Lower leg skin (tissue), 4 donors: ENCODE measurements around the gene CAPN1. TPM values are rescaled to one million over a fixed set of nuclear protein-coding genes. Genes with fewer than 3 reads are reported as not detected.

Experiments
- DNase-seq, 2 donors: peaks; one replicate each; pipeline ENCODE4 v3.0.0-alpha.2; 2019; ENCODE audit warnings: low spot score in 2 of 2
- H3K4me3 ChIP-seq: fragments of 200-600 bp; sonication (generic); 2 replicates; pipeline ENCODE4 v1.5.1; 2017; ENCODE audit warnings: mild to moderate bottlenecking, low read depth; ENCODE audit not compliant: poor library complexity, severe bottlenecking
- CTCF ChIP-seq, 3 donors: fragments of 450-650 bp; IDR thresholded peaks; one replicate each; pipeline ENCODE4 v1.5.1; 2016; ENCODE audit warnings: antibody characterized with exemption in 3 of 3, mild to moderate bottlenecking in 3 of 3, moderate library complexity in 2 of 3
- POLR2A ChIP-seq, 2 donors: fragments of 450-650 bp; IDR thresholded peaks; one replicate each; pipeline ENCODE4 v1.6.1; 2016 to 2017; ENCODE audit warnings: antibody characterized with exemption in 2 of 2, mild to moderate bottlenecking in 1 of 2, moderate library complexity in 1 of 2
- WGBS, 2 donors: methylation state at CpG; one replicate each; pipeline ENCODE4 v1.1.5; 2018; 5-methylcytosine and 5-hydroxymethylcytosine counted together
- intact Hi-C: fragments of 100-400 bp; cut with DNase I; formaldehyde crosslinking; loops from one replicate; pipeline ENCODE4 v1.15.0; 2023; ENCODE audit warnings: low total_unique reads
- total RNA-seq, 4 donors: library from RNA; depleted of rRNA; stranded (reverse); fragments of >200 nt; gene quantifications; one replicate each; pipeline ENCODE4 v1.1.0, GENCODE V29; 2016

The CAPN1 gene
- total RNA-seq, 4 donors from 2014 or later: 284 to 464 (median 363) TPM

- 76 to 80% methylated on average over 13 of the region's 13 CpGs for WGBS, 2 donors
- intact Hi-C loops: no loop called here
Observed at GRCh38 chr11:65208785-65209710, 27.3 kb downstream of the CAPN1 start.

GRCh38 chr11:65209711-65210360 lies 28.1 kb downstream of the CAPN1 start:
- 91 to 92% methylated on average over 20 of the region's 20 CpGs for WGBS, 2 donors
- DNase-seq: peak in 1 of 2 donors; percentile 81
- TF ChIP-seq POLR2A (IDR thresholded peaks at IDR 0.05) (no peak), CTCF (IDR thresholded peaks at IDR 0.05) (no peak)
- intact Hi-C loops: no loop called here
- no peak overlapping the region for H3K4me3 ChIP-seq

More at GRCh38 chr11:65208785-65209710, 27.3 kb downstream of the CAPN1 start:
- H3K4me3 ChIP-seq: no peak overlapping the region
- DNase-seq: peak in 1 of 2 donors; percentile 52
- TF ChIP-seq POLR2A (IDR thresholded peaks at IDR 0.05) (no peak), CTCF (IDR thresholded peaks at IDR 0.05) (no peak)

- intact Hi-C loops: no loop called here
- 85 to 88% methylated on average over 14 of the region's 14 CpGs for WGBS, 2 donors
- no peak for TF ChIP-seq CTCF (IDR thresholded peaks at IDR 0.05)
- no peak for TF ChIP-seq POLR2A (IDR thresholded peaks at IDR 0.05)
- H3K4me3 ChIP-seq: no peak overlapping the region
- peak in 1 of 2 donors; percentile 84 for DNase-seq
Observed at GRCh38 chr11:65210361-65210731, 28.6 kb downstream of the CAPN1 start.

- no peak for TF ChIP-seq CTCF (IDR thresholded peaks at IDR 0.05)
- no peak for TF ChIP-seq POLR2A (IDR thresholded peaks at IDR 0.05)
- intact Hi-C loops: no loop called here
- 90 to 91% methylated on average over 4 of the region's 4 CpGs for WGBS, 2 donors
- no peak overlapping the region for H3K4me3 ChIP-seq
- DNase-seq: peak in 1 of 2 donors; percentile 58
Observed at GRCh38 chr11:65210748-65211147, 29.0 kb downstream of the CAPN1 start.

GRCh38 chr11:65211293-65212105 lies 29.8 kb downstream of the CAPN1 start:
- intact Hi-C loops: no loop called here
- TF ChIP-seq CTCF (IDR thresholded peaks at IDR 0.05): no peak
- TF ChIP-seq POLR2A (IDR thresholded peaks at IDR 0.05): no peak
- no peak overlapping the region for H3K4me3 ChIP-seq
- peak in 1 of 2 donors; percentile 82 for DNase-seq
- WGBS, 2 donors: 71 to 73% methylated on average over 29 of the region's 29 CpGs
